GM13976 (cell line): ENCODE results near the gene ANXA6.

Experiments
- DNase-seq: peaks from one replicate; pipeline ENCODE4 v3.0.0; 2012; ENCODE audit warnings: low spot score
- in situ Hi-C: fragments of 300-500 bp; cut with MboI; formaldehyde crosslinking; loops from one replicate; pipeline ENCODE4 v1.12.0; 2022; ENCODE audit warnings: low sequenced_read_pairs, mixed read lengths, inconsistent platforms; ENCODE audit not compliant: unreplicated experiment
- TF ChIP-seq, protein P1 (sequence below): IDR thresholded peaks from 2 replicates; pipeline ENCODE4 v1.5.1; 2012; ENCODE audit warnings: borderline replicate concordance, mild to moderate bottlenecking; ENCODE audit not compliant: insufficient read depth; ENCODE audit errors: extremely low read depth, missing control alignments, control extremely low read depth

Gene ANXA6

GRCh38 chr5:151094852-151095245 lies 62.7 kb downstream of the ANXA6 start:
- TF ChIP-seq, protein P1, sequence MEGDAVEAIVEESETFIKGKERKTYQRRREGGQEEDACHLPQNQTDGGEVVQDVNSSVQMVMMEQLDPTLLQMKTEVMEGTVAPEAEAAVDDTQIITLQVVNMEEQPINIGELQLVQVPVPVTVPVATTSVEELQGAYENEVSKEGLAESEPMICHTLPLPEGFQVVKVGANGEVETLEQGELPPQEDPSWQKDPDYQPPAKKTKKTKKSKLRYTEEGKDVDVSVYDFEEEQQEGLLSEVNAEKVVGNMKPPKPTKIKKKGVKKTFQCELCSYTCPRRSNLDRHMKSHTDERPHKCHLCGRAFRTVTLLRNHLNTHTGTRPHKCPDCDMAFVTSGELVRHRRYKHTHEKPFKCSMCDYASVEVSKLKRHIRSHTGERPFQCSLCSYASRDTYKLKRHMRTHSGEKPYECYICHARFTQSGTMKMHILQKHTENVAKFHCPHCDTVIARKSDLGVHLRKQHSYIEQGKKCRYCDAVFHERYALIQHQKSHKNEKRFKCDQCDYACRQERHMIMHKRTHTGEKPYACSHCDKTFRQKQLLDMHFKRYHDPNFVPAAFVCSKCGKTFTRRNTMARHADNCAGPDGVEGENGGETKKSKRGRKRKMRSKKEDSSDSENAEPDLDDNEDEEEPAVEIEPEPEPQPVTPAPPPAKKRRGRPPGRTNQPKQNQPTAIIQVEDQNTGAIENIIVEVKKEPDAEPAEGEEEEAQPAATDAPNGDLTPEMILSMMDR = no peak
- in situ Hi-C loops = no loop called here
- DNase-seq = no peak

GRCh38 chr5:151094030-151094851 lies 63.3 kb downstream of the ANXA6 start:
- in situ Hi-C loops = no loop called here
- peak; percentile 69 for DNase-seq
- TF ChIP-seq, protein P1 = no peak

GRCh38 chr5:151093476-151093889 lies 64.1 kb downstream of the ANXA6 start:
- in situ Hi-C loops = no loop called here
- TF ChIP-seq, protein P1 = no peak

GRCh38 chr5:151092762-151093161 lies 64.8 kb downstream of the ANXA6 start:
- in situ Hi-C loops = no loop called here
- DNase-seq = no peak
- TF ChIP-seq, protein P1 = no peak

More at GRCh38 chr5:151093476-151093889, 64.1 kb downstream of the ANXA6 start:
- DNase-seq = no peak

DNA sequence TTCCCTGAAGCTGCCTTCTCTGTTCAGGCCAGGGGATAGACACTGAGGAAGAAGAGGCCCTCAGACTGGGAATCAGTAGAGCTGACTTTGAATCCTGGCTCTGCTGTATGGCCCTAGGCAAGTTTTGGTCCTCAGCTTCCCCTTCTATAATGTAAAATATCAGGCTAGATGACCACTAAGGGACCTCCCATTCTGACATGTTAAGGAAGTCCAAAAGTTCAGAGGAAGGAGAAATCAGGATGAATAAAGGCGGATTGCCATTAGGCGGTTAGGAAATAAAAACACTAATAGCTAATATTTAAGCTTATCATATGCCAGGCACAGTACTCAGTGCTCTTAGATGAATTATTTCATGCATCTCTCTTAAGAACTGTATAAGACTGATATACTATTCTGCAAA lies 67.9 kb downstream of the ANXA6 start:
- DNase-seq = no peak
- in situ Hi-C loops = no loop called here
- TF ChIP-seq, protein P1 = no peak

- in situ Hi-C loops = no loop called here
- TF ChIP-seq, protein P1 = no peak
- DNase-seq = no peak
These were observed 68.6 kb downstream of the ANXA6 start for GRCh38 chr5:151088986-151089385.
